GM18907 (cell line): ENCODE results near the gene THPO.
A peak's percentile ranks its signal among the peaks of the same experiment; 100 is the strongest.
"Not testable (repeated sequence)": the region's sequence is repeated elsewhere in the genome, so short reads cannot be mapped to it uniquely, and the experiment has no call there.

Source experiments
- ATAC-seq: cut with Tn5 transposase; IDR thresholded peaks from one replicate; pipeline ENCODE4 v1.9.1; 2021; ENCODE audit warnings: mild to moderate bottlenecking, moderate library complexity; ENCODE audit not compliant: unreplicated experiment

The THPO gene

DNA sequence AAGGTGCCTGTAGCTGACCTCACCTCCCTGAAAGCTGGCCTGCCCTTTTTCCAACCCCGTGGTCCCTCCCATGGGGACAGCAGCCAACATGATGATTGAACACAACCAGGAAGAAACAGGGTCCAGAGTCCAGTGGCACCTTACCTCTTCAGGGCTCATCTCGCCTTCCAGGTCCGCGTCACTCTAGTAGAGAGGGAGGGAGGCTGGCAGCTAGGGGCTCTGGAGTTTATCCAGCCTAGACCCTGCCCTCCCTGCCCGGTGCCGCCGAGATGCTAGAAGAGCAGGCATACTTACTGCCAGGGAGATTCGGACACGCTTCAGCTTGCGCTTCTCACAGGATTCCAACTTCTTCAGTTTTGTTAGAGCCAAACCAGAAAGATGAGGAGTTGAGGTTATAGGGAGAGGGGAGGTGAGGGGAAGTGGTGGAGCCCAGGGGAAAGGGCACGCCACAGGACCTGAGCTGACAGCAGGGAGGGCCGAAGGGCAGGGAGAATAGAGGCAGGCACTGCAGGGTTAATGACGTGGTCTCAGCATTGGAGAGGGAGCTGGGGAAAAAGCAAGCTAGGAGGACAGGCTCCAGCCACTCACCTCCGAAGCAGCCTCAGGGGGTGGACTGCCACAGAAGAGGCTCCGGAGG is 25.7 kb downstream of the THPO start:
- no peak for ATAC-seq

DNA sequence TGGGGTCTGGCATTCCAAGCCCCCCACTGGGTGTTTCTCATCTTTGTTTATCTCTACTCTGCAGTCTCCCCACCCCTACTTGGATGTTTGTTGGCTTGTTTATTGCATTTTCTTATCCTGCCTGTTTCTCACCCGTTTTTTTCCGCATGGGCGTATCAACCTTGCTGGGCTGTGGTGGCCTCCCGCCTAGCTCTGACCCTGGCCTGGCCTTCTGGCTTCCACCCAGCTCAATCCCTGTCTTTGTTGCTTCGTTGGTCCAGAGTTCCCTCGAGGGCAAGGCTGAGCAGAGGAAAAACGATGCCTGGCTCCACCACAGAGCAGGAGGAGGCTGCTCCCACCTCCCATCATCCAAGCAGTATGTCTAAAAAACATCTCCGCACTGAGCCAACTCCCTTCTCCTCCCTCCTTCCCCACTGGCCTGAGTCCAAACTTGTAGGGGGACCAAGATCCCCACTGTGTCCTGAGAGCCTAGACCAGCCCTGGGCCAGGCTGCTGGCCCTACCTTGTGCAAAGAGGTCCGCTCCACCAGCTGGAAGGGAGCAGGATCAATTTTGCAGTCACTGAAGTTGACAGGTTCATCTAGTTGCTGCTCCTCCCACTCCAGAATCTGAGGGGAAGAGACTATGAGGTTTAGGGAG is 26.4 kb downstream of the THPO start:
- no peak for ATAC-seq

DNA sequence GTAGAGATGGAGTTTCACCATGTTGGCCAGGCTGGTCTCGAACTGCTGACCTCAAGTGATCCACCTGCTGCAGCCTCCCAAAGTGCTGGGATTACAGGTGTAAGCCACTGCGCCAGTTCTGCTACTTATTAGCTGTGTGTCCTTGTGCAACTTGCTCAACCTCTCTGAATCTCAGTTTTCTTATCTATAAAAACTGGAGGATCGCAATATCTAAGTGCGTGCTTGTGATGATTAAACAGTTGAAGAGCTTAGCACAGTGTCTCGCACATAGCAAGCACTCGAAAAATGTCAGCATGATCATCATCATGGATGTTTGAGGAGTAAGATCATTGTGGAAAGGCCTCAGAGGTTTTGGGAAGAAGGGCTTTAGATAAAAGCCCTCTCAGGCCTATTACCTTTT is 27.4 kb downstream of the THPO start:
- no peak for ATAC-seq

DNA sequence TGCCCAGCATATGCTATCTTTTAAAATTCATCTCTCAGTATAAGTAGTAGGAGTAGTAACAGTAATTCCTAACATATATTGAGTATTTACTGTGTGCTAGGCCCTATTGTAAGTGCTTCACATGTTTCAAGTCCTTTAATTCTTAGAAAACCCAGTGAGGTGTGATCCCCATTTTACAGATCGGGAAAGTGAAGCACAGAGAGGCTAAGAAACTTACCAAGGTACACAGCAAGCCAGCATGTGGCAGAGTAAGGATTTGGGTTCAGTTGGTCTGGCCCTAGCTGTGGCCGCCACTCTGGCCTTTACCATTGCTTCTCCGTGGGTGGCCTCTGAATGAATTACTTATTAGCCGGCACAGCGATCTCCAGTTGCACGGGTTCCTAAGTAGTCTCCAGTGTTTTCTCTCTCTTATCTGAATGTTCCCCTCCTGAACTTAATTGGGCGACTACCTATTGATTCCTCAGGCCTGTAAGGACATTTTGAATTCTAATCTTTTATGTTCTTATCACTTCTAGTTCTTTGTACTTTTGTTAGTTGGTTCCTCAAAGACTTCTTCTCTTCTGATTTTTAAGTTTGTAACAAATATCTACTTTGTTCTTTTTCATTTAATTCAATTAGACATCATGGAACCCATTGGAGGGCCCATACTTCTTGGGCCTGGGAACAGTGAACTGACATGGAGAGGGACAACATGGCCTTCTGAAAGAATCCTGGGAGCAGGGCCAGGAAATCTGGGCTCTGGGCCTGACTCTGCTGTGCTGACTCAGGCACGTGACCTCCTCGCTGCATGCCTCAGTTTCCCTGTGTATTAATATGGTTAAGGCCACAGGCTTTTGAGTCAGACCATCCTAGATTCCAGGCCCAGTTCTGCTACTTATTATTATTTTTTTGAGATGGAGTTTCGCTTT is 28.2 kb downstream of the THPO start:
- no peak for ATAC-seq

DNA sequence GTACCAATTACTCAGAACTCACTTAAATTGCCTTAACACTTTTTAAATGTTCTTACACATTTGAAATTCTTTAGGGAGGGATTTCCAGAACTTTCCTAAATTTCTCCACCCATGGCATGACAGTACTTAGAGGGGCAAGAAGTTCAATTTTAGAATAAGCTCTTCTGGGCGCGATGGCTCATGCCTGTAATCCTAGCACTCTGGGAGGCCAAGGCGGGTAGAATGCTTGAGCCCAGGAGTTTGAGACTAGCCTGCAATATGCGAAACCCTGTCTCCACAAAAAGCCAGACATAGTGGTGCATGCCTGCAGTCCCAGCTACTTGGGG is 30.0 kb downstream of the THPO start:
- ATAC-seq = no peak

DNA sequence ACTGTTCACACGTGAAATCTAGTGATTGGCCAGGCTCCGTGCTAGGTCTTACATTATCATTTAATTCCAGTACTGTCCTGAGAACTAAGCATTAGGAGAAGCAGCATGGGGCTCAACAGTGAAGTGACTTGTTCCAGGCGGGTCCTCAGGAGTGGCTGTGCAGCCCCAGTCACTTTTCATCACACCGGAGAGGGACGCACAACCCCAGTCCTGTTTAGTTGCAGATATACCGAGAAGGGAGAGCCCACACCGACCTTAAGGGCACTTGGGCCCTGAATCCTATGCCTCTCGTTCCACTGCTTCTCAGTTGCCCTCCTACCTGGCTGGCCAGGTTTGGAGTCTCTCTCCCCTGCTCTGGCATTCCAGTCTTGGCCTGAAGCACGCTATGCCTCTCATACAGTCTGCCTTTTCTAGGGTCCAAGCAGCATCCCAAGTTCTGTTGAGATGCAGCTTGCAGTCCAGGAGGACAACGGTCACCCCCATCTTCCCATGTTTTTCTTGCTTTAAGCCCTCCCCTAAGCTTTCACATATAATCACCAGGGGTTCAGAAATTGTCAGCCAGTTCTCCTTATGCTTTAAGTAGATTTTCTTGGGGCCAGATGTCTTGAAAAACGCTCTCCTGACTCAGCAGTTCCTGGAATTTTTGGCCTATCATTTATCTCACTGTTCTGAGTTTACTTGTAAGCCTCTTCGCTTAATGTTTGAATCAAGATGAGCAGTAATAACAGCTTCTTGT is 30.5 kb downstream of the THPO start:
- ATAC-seq = no peak

DNA sequence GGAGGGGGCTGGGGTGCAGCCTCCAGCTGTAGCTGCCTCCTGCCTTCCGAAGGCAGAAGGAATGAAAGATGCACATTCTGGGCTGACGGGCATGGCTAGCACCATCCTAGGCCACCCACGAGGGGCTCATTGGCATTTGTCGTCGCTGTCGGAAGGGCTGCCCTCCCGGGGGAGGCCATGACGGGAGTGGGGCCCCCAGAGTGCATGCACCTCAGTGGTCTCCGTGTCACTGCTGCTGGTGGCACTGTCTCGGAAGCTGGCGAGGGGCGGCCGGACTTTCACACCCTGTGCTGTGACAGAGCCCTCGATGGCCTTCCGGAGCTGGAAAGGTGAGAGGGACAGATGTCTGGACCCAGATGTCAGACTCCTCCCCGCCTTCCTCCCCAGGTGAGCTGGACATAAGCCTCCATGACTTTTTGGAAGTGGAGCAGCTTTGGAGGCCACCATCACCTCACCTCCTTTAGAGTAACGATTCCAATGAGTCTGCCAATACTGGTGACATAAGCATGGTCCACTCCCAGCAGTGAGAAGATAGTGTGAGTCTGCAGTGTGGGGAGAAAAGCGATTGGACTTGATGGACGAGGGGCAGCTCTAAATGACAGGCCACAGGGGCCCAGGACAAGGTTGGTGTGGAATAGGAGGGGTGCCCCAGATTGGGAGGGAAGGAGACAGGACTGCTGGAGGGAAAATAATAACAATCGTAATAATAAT is 31.4 kb downstream of the THPO start:
- no peak for ATAC-seq

DNA sequence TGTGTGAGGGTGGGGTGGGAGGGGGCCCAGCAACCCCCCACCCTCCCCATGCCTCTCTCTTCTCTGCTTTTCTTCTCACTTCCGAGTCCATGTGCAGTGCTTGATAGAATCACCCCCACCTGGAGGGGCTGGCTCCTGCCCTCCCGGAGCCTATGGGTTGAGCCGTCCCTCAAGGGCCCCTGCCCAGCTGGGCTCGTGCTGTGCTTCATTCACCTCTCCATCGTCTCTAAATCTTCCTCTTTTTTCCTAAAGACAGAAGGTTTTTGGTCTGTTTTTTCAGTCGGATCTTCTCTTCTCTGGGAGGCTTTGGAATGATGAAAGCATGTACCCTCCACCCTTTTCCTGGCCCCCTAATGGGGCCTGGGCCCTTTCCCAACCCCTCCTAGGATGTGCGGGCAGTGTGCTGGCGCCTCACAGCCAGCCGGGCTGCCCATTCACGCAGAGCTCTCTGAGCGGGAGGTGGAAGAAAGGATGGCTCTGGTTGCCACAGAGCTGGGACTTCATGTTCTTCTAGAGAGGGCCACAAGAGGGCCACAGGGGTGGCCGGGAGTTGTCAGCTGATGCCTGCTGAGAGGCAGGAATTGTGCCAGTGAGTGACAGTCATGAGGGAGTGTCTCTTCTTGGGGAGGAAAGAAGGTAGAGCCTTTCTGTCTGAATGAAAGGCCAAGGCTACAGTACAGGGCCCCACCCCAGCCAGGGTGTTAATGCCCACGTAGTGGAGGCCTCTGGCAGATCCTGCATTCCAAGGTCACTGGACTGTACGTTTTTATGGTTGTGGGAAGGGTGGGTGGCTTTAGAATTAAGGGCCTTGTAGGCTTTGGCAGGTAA is 32.5 kb downstream of the THPO start:
- peak; percentile 51 for ATAC-seq

DNA sequence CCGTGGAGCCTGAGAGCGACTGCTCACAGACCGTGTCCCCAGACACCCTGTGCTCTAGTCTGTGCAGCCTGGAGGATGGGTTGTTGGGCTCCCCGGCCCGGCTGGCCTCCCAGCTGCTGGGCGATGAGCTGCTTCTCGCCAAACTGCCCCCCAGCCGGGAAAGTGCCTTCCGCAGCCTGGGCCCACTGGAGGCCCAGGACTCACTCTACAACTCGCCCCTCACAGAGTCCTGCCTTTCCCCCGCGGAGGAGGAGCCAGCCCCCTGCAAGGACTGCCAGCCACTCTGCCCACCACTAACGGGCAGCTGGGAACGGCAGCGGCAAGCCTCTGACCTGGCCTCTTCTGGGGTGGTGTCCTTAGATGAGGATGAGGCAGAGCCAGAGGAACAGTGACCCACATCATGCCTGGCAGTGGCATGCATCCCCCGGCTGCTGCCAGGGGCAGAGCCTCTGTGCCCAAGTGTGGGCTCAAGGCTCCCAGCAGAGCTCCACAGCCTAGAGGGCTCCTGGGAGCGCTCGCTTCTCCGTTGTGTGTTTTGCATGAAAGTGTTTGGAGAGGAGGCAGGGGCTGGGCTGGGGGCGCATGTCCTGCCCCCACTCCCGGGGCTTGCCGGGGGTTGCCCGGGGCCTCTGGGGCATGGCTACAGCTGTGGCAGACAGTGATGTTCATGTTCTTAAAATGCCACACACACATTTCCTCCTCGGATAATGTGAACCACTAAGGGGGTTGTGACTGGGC is 33.3 kb downstream of the THPO start:
- ATAC-seq = no peak

DNA sequence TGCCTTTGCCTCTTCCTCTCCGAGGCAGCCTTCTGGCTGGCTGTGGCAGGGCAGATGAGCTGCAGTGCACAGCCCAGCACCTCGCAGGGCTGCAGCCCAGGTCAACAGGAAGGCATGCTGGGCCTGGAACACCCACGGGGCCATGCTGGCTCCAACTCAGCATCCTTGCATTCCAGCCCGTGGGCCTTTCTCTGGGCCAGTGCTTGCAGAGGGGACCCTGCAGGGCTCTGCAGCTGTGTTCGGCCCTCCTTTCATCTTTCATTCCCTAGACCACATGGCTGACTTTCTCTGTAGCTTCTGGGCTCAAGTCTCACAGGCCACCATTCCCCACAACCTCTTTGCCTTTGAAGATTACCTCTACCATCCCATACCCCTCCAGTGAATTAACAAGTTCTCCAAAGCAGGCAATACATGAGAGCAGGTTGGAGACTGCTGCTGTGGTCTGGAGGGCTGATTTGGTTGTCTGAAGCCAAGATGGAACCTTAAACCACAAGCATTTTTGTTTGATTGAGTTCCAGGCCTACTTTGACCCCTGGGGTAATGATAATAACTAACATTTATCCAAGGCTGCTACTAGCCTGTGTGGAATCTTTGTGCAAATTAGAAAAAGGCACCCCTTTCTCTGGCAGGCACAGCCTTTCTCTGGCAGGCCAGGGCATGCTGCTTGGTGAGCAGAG is 34.7 kb downstream of the THPO start:
- no peak for ATAC-seq

DNA sequence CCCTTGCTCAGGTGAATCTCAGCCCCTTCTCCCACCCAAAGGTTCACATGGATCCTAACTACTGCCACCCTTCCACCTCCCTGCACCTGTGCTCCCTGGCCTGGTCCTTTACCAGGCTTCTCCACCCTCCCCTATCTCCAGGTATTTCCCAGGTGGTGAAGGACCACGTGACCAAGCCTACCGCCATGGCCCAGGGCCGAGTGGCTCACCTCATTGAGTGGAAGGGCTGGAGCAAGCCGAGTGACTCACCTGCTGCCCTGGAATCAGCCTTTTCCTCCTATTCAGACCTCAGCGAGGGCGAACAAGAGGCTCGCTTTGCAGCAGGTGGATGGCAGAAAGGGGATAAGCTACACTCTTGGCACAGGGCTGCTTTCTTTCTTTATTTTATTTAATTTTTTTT is 36.1 kb downstream of the THPO start:
- no peak for ATAC-seq

DNA sequence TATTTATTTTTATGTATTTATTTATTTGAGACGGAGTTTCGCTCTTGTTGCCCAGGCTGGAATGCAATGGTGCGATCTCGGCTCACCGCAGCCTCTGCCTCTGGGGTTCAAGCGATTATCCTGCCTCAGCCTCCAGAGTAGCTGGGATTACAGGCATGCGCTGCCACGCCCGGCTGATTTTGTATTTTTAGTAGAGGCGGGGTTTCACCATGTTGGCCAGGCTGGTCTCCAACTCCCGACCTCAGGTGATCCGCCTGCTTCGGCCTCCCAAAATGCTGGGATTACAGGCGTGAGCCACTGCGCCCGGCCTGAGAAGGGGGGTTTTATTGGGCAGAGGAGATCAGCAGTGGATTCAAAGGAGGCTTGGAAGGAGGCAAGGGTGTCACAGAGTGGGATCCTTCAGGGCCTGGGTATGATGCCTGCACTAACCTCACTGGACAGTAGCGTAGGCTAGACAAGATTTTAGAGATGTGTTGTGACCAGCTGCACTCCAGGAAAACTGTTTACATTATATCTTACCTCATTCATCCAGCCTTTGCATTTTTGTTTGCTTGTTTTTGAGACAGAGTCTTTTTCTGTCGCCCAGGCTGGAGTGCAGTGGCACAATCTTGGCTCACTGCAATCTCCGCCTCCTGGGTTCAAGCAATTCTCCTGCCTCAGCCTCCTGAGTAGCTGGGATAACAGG is 38.4 kb downstream of the THPO start:
- ATAC-seq = not testable (repeated sequence)

DNA sequence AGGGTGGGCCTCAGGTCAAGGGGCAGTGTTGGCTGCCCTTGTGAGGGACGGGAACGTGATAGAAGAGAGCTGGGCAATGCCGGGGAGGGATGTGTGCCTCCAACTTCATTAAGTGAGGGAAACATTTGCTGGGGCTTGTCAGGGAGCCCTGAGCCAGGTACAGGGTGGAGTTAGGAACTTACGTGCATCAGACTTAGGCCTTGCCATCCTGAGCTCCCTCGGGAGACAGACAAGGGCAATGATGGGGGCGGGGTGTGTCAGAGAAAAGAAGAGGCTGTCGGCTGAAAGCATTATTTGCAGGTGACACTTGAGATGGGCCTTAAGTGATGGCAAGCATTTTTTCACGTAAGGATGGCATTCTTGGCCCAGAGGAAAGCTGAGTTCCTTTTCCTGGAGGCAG is 39.0 kb downstream of the THPO start:
- no peak for ATAC-seq

DNA sequence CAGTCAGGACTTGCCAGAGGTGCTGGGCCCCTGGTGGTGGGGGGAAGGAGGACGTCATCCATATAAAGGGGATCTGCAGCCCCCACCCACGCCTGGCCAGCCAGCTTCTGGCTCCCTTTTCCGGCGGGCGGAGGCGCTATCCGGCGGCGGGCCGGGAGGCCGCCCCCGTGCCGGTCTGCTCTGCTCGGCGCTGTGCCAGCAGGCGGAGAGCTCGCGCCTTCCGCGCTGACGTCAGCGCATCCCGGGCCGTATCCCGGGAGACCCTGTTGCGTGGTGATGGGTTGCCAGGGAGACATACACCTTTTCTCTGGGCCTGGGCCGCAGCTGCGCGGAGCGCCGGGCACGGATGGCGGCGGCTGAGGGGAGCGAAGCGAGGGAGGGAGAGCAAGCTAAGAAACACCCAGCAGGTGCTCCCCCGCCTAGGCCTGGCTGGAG is 39.5 kb downstream of the THPO start:
- no peak for ATAC-seq

DNA sequence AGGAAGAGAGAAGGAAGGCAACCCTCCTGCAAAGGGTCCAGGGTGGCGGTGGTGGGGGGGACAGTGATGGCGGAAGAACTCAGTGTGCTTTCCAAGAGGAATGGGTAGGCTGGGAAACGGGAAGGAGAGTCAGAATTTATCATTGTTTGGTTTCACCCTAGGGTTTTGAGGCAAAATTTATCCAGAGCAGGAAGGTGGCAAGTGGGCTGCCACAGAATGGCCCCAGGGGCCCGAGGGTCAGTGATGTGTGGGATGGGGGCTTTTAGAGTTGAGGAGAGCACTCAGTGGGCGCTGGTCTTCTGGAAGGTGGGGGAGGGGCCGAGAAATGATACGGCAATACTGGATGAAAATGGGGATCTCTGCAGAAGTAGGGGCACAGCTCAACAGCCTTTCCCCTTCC is 40.0 kb downstream of the THPO start:
- no peak for ATAC-seq

DNA sequence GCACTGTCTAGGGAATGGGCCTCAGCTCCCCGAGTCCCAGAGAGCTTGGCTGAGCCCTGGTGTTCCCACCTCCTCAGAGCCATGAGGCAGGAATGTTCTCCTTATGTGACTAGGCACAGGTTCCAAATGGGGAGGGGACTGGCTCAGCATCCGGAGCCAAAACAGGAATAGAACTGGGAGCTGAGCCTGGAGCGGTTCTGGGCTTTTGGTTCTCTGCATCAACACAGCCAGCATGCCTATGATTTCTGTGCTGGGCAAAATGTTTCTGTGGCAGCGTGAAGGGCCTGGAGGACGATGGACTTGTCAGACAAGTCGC is 40.6 kb downstream of the THPO start, which contains the start of gene FAM131A:
FAM131A (plus strand) TSS at position 202 of the 316 bp plus-strand sequence; CDS start at position 233, 31 bp downstream.
- no peak for ATAC-seq

DNA sequence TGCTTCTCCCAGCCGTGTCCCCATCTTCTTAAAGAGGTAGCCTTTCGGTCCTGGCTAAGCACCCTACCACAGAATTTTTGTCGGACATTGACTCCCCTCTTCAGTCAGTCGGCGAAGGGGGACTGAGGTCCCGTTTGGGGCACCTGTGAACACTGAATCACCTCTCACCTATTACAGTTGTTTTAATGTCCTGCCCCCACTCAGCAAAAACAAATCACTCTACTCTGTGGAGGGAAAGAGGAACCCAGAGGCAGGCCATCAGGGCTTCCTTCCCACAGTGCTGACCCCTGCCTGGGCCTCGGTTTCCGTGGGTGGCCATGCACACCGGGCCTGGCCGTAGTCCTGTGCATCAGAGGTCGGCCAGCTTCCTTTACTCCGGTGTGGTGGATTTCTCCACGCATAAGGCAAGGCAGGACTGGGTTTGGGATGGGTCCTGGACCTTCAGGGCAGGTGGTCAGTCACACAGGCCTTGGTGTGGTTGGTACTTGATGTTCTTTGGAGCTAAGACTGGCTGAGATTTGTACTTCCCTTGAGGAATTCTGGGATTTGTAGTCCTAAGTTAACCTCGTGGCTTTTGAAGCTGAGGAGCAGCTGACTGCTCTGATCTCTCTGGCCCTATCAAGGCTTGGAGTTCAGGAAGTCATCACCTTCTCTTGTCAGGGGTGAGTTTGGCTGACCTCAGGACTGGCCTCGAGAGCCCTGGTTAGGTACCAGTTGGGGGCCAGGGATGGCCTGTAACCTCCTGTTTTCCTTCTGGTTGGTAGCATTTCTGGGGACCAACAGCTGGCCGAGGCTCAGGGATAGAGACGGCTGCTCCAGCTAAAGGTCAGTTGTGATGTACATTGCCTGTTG is 41.2 kb downstream of the THPO start:
- ATAC-seq = no peak
